HG02678 (cell line): ENCODE measurements around the gene OSTC.
A peak's percentile ranks its signal among the peaks of the same experiment; 100 is the strongest.

Experiments
- ATAC-seq: cut with Tn5 transposase; IDR thresholded peaks from one replicate; pipeline ENCODE4 v1.9.1; 2021; ENCODE audit warnings: mild to moderate bottlenecking, moderate library complexity; ENCODE audit not compliant: unreplicated experiment

OSTC gene

DNA sequence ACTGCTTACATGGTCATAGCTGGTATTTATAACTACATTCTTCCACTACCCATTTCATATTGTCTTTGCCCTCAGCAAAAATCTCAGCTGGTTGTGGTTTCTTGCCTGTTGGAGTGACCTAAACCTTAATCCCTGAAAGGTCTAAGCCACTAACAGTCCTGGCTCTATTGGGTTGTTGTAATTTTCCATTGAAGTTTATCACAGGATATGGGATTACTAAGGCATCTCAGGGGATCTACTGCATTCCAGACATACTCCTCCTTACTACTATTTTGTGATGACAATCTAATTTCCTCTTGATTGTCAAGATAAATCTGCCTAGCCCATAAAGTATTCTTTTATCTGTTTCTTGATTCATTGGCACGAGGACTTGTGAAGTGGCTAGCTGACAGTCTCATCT, 6.2 kb upstream of the OSTC start:
- ATAC-seq, result no peak

DNA sequence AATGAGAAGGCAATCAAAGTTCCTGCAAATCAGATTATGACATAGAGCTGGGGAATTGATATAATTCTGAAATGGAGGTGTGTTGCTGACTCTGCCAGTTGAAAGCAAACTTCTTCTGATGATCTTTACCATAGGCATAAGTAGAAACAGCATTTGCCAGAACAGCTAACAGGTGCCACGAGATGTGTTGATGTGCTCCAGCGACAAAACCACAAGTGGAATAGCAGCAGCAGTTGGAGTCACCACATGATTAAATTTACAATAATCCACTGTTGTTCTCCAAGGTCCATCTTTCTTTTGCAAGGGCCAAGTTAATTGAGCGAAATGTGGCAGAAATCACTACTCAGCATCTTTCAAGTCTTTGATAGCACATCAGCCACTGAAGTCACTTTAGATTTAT, 3.7 kb upstream of the OSTC start:
- ATAC-seq, result no peak

DNA sequence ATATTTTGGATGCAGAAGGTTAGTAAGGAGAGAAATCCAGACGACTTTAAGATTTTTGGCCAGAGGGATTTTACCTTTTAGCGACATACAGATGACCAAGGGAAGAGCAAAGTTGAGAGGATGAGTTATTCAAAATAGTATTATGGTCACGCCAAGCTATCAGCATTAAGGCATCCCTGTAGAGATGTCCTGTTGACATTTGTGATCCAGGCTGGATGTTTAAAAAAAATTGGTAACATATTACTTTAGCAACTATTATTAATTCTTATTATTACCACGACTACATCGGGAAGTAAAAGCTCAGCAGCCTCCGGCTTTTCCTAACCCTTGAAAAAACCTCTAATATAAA, 562 bp upstream of the OSTC start:
- peak; percentile 12 for ATAC-seq

DNA sequence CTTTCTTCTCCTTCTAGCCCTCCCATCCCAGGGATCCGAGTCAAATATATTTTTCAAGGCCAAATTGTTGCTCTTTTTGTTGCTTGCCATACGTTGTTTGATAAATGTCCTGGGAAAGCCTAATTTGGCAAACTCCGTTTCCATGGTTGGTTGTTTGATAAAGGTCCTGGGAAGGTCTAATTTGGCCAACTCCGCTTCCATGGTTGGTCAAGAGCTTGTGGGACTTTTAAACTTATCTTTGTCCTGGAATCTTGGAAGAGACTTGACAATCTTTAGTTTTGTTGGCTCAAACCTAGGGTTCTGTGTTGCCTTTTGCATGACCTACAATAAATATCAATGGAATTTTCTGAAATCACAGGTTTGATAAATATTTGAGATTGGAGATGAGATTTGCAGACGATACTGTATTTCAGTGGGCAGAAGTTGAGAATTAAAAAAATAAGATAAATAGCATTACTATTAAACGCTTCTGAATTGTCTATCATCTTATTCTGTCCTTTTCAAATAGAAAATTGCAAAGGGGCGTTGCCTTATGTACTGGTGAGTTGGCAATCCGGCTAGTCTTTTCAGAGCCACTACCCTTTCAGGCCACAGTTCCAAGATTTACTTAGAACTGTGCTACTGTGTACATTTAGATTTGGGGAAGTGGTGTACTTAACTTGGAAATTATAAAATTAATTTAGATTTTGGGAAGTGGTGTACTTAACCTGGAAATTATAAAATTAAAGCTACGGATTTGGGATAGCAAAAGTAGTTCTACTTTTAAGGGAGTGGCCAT, 804 bp downstream of the OSTC start:
- ATAC-seq, result peak; percentile 18

DNA sequence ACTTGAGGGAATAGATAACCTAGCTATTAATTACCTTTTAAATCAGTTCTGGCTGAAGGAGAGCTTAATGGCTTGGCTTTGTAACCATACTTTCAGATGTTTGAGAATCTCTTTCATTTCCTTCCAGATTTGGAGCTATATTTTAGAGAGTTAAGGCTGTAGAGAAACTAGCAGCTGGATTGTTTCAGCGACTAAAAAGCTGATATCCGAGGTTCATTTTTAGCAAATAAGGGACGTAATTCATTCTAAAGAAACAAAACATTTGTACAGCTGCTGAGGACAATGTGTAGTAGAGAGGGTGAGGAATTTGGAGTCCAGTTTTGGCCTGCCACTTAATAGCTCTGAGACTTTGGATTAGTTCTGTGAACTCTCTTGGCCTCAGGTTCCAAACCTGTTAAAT, 12.2 kb downstream of the OSTC start:
- no peak for ATAC-seq

DNA sequence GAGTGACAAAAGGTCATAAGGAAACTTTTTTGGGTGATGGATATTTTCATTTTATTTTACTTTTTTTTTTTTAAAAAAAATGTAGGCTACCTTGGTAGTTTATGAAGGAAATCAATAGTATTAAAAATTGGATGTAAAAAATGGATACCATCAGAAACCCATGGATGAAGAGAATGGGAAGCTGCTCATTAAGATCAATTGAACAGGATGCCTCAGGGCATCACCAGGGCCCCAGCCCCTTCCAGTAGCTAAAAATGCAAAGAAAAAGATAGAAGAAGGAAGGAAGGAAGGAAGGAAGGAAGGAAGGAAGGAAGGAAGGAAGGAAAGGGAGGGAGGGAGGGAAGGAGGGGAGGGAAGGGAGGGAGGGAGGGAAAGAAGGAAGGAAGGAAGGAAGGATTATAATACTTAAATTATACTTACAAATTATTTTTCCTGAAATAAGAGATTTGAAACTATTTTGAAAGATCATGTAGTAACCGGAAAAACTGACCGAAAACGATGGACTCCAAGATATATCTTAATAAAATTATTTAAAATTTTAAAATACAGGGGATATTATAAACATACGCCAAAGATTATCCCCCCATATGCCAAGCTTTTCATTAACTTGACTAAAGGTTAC, 24.1 kb downstream of the OSTC start:
- no peak for ATAC-seq

DNA sequence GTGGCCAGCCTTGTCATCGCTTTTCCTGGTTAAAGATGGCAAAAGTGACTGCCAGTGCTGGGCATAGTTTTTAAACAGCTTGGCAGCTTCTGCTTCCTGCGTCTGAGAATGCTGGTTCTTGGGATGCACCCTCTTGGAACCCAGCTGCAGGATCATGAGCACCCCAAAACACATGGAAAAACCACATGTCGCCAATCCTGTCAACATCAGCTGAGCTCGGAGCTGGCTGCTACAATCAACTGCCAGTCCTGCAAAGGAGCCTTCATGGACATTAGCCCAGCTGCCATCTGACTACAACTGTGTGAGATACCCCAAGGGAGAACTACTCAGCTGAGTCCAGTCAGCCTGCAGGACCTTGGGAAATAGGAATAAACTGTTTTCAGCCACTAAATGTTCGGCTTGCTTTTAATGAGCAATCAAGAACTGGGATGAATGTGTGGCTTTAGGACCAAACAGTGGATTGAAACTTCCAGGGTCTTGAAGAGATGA, 31.0 kb downstream of the OSTC start:
- ATAC-seq, result no peak

DNA sequence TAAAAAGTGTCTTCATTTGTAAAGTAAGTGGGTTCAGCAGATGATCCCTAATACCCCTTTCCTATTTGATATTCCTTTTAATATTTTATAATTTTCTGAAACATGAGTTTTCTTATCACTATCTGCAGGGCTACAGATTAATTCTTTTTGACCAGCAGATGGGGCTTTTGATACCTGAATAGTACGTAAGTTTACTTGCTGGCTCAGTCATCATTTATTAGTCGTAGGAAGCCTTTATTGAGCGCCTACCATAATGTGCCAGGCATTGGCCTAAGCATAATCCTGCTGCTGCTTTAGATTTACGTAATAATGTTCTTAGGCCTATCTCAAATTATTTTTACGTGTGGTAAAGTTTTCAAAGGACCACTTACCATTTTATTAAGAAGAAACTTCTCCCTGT, 33.1 kb downstream of the OSTC start:
- no peak for ATAC-seq

DNA sequence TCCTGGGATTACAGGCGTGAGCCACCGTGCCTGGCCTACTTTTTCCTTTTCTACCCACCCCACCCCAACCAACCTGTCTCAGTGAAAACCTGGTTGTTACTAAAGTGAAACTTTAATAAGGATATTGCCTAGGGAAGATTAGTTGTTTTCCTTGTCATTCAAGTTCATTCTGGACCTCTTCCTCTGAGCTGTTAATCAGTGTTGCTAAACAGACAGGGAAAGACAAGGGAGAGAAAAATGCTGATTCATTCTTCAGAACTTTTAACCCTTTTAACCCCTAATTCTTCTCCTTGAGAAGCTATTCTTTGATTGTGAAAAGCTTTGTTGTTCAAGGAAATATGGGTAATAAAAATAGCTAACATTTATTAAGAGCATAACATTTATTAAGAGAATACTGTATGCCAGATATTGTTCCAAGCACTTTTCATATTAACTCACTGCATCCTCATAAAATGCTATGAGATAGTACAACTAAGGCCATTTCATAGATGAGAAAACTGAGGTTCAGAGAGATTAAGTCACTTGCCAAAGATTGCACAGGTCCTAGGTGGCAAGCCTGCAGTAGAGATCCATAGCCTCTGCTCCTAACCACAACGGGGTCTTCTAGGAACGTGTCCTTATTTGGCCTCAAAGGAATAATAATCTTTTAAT, 34.8 kb downstream of the OSTC start:
- ATAC-seq, result no peak

DNA sequence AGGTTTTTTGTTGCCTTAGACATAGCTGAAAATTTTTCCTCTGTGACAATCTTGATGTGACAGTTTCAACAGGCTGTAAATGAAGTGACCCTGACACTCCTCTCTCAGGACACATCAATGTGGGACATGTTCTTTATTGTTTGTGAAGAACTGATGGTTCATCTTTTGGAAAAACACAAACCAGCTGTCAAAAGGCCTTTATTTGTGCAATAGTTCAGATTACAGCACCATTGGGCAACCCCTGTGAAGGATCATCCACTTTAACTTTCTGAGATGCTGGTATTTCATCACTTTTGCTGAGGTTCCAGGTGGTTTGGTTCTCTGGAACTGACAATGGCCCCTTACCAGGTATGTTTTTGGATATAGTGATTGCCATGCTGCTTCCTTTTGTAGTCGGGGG, 40.3 kb downstream of the OSTC start:
- ATAC-seq, result no peak

DNA sequence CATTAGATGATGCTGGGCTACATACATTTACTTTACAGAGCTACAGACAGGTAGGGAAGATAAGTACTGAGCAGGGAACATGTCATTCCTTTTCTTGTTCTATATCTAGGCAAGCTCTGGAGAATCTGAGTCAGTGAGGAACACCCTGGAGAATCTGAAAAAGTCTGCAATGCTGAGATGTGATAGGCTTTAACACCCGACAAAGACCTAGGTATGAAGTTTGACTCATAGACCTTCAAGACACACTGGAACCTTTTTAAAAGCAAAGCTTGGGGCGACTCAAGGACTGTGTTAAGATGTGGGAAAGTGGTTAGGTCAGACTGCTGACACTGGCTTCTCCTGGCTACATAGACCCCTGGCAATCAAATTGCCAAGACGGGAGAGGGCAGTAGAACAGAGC, 42.8 kb downstream of the OSTC start:
- ATAC-seq, result no peak

DNA sequence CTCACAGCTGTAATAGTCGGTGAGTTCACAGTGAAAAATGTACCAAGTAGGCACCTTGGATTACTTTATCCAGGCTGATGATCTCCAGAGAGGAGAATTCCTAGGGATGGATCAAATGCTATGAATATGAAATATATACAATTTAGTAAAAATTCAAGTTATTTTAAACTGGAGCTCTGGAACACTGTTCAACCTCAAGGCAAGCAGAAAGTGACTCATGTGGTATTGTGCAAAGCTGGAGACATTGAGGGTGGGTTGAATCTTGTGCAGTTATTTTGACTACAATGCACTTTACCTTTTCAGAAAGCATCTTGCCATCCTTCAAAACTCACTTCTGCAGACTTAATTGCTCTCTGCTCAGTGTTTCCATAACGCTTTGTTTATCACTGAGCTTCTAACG, 43.4 kb downstream of the OSTC start:
- no peak for ATAC-seq

DNA sequence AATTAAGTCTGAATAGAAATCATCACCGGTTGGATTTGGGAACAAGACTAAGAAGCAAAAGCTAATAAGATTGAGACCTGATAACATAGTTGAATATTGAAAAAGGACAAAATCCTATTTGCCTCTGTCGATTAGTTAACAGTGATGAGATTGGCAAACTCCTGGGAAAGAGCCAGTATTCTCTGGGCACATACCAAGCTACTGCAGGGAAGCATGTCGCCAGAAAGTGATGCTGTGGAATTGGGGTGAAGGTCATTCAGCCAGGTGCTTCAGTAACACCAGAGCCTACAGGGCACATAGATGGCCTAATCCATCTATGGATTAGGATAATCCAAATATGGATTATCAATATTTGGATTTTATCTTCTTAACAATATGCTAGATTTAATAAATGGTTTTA, 44.0 kb downstream of the OSTC start:
- no peak for ATAC-seq

DNA sequence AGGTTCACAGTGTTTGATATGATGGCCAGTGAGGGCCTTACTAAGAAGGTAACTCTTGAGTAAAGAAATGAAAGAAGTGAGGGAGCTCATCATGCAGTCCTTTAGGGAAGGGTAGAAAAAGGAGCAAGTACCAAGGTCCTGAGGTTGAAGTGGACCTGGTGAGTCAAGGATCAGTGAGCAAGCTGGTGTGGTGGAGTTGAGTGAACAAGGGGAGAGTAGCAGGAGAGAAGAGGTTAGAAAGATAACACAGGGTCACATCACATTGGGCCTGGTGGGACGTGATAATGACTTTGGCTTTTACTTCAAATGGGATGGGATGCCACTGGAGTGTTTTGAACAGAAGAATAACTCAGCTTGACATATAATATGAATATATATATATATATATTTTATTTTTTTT, 44.7 kb downstream of the OSTC start:
- ATAC-seq, result no peak

DNA sequence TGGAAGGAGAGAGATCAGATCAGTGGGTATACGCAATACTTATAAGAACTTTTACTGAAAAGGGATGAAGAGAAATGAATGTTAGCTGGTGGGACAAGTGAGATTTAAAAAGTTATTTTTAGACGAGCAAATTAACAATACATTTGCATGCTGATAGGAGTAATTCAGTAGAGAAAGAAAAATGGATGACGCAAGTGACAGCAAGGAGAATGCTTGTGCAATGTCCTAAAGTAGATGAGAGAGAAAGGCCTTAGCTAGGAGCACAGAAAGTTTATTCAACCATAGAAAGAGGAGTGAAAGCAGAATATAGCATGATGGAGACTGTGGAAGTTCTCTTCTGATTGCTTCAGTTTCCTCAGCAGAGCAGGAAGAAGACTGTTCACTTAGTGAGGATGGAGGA, 45.8 kb downstream of the OSTC start:
- ATAC-seq, result no peak

DNA sequence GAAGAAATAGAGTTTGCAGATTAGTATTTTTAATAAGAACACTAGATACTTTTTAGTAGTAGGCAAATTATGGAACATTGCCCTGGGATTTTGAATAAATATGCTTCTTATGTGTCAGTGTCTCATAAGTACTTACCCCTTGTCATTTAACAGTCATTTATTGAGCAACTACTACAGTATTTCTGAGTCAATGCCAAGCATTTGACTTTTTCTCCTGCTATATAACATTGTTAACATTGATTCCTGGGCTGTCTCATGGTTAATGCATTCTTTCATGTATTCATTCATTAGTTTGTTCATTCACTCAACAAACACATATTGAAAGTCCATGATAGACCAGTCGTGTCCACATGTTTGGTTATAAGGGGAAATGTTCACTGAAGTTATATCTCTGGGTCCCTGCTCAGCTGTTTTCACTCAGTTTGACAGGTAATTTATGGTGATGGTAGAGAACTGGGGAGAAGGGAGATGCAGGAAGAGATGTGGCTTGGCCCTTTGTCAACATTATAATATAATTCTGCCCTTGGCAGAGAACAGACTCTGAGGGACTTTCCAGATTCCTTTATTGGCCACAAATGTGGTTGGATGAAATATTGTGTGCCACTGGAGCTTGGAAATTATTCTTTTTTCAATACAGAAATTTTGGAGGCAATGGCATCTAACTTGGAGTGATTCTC, 49.8 kb downstream of the OSTC start:
- no peak for ATAC-seq

DNA sequence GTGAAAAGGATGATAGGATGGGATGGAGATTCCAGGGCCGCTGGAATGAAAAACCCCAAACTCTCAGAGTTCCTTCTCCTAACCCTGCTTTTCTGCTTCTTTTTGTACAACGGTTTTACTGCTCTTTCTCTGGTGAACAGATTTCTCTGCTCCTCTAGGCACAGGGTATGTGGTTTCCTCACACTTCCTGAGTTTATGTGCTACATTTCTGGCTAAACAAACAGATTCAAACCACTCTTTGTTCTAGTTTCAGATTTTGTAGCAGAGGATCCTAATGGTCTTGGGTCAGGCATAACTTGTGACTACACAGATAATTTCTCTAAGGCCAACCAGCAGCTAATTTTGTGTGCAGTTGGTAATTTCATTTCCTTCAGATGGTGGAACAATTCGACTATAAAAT, 52.6 kb downstream of the OSTC start:
- ATAC-seq, result no peak

DNA sequence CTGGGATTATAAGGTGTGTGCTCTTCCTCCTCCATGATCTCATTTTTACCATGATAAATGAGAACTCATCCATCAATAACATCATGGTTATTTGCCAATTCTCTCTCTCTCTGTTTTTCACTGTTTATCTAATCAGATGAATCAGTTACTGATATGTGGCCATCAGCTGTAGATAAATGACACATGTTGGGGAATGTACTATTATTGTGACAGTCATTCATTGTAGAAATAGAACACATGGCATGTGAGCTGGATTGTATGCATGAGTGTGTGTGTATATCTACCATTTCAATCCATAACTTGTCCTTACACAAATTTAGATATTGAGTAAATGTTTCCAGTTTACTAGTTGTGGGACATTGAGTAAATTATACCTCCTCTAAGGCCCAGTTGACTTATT, 53.0 kb downstream of the OSTC start:
- no peak for ATAC-seq

DNA sequence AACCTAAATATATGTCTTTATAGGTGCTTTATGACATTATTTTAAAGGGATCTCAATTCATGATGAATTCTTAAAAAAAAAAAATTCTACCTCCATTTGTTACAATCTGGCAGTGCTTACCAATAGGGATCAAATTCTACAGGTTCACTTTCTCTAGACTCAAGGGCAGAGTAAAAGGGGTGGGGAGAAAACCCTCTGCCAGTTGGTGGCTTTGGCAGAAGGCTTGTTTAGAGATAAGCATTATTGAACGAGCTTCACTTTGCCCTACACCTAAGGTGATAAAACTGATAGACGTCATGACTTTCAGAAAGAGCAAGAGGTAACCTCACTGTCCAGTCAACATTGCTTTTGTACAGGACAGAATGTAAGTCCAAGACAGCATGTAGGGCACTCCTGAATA, 53.6 kb downstream of the OSTC start:
- no peak for ATAC-seq

DNA sequence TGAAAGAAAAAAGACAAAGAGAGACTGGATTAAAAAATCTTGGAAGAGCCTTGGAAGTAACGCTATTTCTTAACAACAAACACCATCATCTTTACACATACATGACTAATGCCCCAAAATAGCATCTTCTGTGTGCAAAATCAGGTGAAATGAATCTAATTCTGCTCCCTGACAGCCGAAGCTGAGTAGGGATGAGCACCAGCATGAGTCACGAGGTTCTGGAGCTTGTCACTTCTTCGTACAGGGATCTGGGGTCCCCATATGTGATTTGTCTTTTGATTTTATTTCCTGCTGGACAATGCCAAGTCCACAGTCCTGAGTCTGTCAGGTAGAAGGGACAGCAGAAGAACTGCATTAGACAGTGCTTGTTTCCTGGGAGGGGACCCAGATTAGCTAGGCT, 55.9 kb downstream of the OSTC start:
- no peak for ATAC-seq

DNA sequence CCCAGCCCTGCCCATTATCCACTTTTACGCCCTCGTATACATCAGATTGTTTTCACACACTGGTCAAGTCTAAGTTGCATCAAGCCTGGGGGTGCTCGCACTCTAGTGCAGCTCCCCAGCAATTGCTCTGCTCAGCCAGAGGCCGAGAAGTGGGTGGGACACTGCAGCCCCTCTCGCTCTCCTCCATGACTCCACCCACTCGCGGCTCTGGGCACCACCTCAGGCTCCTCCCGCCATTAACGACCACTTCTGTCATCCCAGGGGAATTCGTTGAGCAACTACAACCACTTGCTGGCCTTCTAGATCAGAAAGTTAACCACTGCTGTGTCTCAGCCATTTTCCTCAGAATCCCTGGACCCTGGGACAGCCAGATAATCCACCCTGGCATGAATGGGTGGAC, 58.8 kb downstream of the OSTC start:
- ATAC-seq, result no peak

DNA sequence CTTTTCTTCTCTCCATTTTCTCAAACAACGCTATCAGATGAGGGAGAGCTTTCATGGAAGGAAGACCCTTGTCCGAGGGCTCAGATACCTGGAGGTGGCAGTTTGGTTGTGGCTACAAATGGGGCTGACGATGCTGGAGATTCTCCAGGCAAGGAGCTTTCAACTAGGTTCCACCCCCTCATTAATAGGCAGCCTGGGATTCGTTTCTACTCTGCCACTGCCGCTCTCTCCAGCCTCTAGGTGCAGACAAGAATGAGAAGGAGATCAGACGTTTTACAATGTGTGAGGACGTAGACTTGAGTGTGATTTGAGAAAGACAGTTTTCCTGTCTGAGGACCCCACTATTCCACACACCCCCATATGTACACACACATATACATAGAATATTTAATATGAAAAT, 59.3 kb downstream of the OSTC start:
- ATAC-seq, result no peak
